NCI-H1694 (cell line): ENCODE data around the gene NOTCH4.
"Not testable (repeated sequence)": the region's sequence is repeated elsewhere in the genome, so short reads cannot be mapped to it uniquely, and the experiment has no call there.

Experiments used
- DNase-seq: peaks from one replicate; lab custom pipeline; 2025; lab: John Stamatoyannopoulos, UW

The NOTCH4 gene

DNA sequence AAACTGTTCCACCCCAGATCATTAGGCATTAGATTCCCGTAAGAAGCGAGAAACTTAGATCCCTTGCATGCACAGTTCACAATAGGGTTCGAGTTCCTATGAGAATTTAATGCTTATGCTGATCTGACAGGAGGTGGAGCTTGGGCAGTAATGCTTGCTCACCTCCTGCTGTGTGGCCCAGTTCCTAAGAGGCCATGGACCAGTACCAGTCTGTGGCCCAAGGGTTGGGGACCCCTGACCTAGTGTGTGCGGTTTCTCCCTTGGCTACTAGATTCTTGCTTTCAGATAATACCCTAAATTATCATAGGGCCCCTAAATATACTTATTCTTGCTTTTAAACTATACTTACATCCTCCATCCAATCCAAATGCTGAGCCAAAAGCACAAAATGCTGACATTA is 29.5 kb downstream of the NOTCH4 start:
- no peak for DNase-seq

DNA sequence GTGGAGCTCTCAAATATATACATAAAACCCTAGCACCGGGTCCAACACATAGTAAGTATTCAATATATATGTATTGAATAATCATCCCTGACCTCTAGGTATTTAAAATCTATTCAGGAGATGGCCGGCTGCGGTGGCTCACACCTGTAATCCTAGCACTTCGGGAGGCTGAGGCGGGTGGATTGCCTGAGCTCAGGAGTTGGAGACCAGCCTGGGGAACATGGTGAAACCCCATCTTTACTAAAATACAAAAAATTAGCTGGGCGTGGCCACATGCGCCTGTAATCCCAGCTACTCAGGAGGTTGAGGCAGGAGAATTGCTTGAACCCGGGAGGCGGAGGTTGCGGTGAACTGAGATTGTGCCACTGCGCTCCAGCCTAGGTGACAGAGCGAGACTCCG is 30.8 kb downstream of the NOTCH4 start:
- not testable (repeated sequence) for DNase-seq

DNA sequence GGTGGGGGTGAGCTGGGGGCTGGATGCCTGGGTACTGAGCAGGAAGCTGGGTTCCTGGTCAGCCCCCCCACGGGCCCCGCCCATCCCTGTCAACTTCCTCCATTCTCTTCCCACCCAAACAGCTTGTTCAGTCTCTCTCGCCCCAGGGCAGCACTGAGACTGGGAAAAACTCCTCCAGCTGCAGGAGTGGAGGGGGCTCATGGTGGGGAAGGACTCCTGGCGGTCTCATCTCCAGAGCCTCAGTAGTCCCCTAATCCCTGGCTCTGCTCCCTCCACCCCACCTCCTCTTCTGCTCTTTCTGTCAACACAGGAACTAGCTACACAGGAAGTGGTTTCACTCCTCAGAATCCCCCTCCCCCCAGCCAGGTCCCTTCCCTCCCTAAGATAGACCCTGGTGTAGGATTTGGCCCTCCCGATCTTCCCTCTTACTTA is 31.2 kb downstream of the NOTCH4 start, which contains the start of gene GPSM3:
GPSM3 (minus strand) TSS at position 36 of the 432 bp plus-strand sequence. CDS start 130 bp downstream, outside the sequence.
- no peak for DNase-seq

DNA sequence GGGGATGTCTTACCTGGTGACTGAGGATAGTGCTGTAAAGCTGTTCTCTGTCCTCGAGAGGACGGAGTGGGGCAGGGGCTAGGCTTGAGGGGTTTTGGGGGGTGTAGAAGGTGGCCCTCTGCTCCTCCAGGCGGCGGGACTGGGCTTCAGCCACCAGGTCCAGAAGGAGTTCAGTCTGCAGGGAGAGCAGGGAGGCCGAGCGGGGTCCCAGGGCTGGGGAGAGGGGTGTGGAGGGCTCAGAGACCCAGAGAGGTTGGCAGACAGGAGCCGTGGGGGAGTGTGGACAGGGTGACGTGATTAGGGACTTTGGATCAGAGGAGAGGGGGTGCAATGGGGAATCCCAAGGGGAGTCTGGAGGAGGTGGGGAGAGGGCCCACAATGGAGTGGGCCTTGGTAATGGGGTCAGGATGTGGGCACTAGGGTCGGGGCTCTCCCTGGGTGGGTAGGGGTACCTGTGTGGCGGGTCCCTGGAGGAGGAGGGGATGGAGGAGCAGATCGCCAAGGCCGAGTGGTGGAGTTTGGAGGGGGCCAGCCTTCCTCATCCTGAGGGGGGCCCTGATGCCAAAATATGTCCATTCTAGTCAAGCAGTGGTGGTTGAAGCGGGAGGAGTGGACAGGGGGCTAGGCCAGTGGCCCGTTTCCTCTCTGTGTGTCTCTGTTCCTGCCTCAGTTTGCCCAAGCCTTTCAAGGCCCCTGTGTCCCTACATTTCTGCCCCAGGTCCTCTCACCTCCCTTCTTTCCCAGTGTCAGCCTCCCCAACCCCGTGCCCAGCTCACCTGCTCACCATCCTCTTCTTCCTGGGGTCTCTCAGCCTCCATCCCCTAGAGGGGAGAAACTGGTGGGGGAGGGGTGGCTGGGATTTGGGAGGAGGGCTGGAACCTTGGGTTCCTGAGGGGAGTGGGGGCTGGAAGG is 31.9 kb downstream of the NOTCH4 start:
- DNase-seq, result no peak

DNA sequence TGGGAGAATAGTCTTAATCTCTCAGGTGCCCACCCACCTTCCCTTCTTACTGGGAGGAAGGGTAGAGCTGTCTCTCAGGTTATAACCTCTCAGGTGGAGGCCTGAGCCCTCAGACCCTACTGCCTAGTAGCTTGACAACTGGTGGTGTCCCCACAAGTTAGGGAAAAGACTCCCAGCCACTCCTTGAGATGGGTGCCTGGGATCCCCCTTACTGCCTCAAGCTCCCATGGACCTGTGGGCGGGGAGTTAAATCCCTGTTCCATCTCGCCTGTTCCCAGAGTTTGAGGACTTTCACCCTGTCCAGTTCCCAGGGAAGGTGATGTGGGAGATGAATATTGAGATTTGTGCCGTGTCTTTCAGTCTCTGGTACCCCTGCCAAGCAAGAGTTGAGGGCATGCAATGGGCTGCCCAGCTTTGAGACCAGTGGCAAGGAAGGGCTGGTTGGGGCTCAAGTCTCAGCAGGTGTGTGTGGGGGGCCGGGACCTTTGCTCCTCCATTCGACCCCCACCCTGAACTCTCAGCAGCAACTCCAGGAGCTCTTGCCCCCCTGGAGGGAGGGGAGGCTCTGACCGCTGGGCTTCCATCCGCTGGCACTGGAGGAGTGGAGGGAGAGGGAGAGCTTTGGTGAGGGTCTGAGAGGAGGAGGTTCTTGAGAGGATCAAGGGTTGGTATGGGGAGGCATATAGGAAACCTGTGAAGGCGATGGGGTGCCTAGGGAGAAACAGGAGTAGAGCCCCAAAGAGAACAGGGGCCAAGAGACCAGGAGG is 32.8 kb downstream of the NOTCH4 start:
- DNase-seq, result no peak

DNA sequence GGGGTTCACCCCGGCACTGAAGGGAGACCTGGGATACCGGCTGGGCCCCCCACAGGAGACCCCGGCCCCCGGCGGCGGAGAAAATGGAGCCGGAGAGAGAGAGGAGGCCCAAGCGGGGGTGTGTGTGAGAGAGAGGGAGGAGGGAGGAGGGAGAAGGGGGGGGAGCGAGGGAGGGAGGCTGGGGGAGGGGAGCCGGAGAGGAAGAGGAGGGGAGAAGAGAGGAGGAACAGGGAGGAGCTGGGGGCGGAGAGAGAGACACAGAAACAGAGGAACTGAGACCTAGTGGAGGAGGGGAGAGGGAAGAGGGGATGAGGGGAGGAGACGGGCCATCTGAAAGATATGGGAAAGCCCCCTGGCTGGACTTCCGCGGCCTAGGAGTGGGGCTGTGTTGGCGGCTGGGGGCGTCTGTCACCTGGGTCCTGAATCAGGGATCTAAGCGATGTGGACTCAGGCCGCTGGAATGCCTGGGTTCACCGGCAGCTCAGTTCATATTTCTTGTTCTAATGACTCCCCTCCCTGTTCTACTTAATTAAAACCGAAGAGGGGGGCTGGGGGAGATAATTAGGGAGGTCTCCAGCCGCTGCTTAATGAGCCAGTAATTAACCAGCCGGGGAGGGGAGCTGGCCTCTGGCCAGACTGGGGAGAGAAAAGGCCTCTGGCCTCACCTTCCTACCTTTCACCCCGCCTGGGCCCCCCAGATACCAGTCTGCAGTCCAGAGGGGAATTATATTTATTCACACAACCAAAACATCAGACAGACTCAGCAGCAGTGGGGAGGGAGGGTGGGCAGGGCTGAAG is 33.6 kb downstream of the NOTCH4 start, which contains the start of gene PBX2:
PBX2 (minus strand) TSS at position 149 of the 798 bp plus-strand sequence. CDS start 287 bp downstream, outside the sequence.
- DNase-seq, result peak; percentile 58

DNA sequence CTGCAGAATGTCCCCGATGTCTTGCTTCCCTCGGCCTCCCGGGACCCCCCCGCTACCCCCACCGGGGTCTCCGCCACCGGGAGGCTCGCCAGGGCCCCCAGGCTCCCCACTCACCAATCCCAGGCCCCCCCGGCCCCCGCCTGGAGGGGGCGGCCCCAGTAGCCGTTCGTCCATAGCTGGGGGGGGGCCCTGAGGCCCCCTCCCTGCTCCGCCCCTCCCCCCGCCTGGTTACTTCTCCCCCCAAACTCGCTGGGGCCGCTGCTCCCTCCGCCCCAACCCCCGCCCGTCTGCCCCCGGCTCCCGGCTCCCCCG is 34.2 kb downstream of the NOTCH4 start:
- DNase-seq, result no peak

DNA sequence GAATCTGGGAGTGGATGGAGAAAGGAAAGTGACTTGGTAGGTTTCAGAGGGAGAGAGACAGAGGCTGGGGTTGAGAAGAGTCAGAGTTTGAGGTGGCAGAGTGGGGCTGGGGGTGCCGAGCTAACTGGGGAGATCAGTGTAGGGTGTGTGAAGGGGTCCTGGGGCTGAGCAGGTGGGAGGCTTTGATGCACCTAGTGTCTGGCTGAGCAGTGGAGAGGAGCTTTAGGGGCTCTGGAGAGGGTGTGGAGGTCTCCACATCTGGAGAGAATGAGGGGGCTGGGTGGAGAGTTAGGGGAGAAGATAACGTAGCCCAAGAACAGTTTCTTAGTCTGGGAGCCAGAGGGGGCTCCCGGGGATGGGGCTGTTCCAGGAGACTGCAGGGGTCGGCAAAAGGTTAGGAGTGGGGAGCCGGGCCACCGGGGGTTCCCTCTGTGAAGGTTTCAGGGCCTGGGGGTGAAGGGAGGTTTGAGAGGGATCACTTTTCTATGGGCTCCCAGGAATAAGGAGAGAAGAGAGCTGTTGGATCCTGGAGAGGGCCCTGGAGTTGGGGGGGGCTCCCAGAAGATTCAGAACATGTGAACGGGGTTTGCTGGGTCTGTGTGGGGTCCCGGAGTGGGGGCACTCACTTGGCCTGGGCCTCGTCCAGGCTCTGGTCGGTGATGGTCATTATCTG is 34.7 kb downstream of the NOTCH4 start:
- DNase-seq, result no peak

DNA sequence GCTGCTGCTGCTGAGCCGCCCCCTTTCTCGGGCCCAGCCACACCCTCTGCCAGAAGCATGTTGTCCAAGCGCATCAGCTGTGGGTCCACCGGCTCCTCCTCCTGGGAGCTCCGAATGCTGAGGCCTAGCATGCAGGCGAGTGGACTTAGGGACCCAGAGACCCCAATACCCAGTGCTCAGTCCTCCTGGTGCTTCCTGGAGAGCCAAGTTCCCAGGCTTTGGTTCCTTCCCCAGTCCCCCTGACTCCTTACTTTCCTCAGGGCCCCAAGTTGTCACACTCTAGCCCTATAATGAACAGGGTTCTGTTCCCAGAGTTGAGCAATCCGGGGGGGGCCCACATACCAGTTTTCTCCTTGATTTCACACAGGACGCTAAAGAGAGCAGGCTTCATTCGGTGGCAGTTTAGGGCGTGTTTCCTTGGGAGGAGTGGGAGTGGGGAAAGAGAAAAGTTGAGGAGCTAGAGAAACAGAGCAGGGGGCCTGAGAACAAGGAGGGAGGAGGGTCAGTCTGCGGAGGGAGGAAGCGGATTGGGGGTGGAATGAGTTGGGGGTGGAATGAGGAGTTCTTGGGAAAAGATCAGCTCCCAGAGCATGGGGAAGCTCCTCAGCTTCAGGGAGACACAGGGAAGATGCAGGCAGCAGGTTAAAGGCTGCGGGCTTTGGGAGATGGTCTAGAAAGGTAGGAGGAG is 35.3 kb downstream of the NOTCH4 start:
- no peak for DNase-seq

DNA sequence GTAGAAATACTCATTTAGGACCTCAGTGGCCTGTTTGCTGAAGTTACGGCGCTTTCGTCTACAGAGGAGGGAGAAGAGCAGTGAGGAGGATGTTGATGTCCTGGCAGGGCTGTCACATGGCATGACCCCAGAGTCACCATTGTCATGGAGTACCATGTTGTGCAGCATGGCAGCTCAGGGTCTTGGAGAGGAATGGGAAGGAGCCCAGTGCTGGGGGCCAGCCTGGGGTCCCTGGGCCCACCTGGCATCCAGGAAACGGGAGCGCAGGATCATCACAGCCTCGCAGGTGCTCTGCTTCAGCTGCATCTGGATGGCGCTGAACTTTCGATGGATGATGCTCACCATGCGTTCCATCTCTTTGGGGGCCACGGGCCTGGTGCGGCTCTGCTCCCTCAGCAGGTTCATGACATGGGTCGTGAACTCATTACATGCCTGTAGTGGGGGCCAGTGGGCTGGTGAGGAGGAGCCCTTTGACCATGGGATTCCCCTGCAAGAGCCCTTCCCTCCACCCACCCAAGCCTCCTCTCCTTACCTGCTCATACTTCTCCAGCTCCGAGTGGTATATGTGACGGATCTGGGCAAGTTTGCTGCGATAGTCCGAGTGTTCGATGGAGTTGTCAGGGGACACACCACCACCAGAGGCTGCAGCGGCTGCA is 36.0 kb downstream of the NOTCH4 start:
- DNase-seq, result not testable (repeated sequence)

DNA sequence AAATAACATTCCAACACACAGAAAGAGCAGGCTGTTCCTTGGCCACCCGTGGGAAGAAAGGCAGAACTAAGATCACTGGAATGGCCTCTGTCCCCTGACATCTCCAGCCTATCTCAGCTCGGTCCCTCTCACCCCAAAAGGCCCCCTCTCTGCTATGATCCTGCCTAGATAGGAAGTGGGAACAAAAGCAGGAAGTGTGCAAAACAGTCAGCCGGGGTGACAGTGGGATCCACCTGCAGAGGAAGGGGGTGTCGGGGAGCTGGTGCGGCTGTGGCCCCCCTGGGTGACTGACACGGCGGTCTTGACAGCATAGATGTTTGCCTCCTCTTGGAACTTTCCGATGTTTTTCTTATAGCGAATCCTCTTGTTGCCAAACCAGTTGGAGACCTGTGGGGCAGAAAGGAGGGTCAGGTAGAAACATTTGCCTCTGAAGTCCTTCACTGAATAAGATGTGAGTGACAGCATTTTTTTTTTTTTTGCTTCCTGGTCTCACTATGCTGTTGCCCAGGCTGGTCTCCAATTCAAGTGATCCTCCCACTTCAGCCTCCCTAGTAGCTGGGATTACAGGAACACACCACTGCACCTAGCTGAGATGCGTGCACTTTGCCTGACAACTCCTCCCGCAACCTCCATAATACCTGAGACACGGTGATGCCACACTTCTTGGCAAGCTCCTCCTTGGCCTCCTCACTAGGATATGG is 36.7 kb downstream of the NOTCH4 start:
- no peak for DNase-seq

DNA sequence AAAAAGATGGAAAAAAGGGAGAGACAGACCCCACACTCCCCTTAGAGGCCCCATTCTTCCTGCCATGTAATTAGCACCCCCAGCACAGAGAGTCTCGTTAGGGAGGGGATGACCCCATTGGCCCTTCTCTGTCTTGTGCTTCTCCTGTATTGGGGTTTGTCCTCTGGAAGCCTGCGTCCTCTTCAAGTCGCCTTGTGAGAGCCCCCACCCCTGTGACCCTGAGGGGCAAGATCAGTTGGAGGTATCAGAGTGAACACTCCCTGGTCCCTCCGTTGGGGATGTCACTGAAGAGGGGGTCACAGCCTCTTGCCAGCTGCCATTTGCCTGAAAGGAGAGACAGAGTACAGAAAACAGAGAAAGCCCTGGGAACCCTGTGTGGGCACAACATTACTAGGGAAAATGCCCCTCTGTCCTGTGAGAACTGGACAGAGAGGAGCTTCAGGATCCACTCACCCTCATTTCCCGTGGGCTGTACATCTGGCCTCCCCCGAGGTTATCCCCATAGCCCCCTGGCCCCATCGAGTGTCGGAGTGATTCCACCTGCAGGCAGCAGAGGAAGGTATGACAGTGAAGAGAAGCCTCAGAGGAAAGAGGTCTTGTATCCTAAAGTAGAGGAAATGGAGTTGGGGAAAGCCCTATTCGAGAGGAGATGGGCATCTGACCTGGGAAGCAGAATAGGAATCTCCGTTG is 37.6 kb downstream of the NOTCH4 start:
- not testable (repeated sequence) for DNase-seq

DNA sequence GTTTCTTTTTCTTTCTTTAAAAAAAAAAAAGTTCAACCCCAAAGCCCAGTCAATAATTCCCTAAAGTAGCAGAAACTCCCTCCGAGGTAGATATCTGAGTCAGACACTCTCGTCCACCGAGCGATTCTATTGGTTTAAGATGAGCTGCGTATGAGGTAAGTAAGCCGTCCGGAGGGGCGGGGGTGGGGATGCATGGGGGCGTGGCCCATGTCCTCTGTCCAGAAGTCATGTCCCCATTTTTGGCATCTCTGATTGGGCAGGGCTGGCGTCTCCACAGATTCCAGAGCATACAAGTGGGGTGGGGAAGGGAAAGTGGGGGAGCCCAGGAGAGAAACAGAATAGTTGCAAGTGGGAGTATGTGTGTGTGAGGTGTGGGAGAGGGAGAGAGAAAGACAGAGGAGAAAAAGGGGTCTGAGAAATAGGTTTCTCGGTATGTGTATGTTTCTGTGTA is 38.2 kb downstream of the NOTCH4 start:
- not testable (repeated sequence) for DNase-seq

DNA sequence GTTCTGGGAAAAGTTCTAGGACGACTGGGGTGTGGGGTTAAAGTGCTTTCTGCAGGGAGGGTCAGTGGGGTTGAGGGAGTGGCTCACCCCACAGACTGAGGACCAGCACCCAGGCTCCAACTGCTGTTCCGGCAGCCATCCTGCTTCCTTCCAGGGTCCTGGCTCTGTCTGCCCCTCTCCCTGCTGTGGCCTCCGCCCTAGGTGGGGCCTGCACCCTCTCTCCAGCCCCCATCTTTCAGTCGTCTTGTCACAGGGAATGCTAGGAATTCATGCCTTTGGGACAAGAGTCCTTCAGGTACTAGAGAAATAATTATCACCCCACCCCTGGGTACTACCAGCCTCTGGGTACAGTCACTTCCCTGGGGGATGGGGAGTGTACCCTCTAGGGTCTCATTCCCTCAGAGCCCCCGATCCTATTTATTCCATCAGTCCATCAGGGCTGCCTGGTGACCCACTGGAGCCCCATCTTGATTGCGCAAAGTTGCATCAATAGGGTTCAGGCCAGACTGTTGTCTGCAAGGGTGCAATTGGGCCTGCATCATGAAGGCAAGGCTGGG is 39.7 kb downstream of the NOTCH4 start, which contains the start of gene AGER:
AGER (minus strand) TSS at position 170 of the 557 bp plus-strand sequence; CDS start at position 139, 31 bp downstream.
- no peak for DNase-seq

DNA sequence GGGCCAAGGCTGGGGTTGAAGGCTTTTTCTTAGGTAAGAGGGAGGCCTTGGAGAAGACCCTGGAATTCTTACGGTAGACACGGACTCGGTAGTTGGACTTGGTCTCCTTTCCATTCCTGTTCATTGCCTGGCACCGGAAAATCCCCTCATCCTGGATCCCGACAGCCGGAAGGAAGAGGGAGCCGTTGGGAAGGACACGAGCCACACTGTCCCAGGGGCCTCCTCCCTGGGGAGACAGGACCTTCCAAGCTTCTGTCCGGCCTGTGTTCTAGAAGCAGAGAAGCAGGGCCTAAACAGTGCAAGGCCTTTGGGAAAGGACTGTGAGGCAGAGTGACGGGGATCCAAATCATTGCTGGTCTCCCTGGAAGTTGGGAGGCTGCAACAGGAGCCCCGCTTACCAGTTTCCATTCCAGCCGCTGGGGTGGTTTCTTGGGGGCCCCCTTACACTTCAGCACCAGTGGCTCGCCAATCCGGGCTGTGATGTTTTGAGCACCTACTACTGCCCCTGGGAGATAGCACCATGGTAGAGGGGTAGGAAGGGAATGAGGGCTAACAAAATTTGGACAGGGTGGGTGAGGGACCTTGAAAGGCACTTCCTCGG is 40.3 kb downstream of the NOTCH4 start:
- no peak for DNase-seq

DNA sequence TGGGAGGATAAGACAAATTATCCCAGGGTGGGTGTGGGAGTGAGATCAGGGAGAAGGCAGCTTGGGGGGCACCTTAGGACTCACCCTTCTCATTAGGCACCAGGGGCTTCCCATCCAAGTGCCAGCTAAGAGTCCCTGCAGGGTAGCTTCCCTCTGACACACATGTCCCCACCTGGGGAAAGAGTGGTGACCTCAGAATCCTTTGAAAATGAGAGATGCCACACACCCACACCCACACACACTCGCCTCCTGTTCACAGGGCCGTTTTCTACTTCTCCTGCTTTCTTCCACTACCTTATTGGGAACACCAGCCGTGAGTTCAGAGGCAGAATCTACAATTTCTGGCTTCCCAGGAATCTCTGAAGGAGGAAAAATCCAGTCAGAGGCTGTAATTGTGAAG is 40.8 kb downstream of the NOTCH4 start:
- DNase-seq, result no peak

DNA sequence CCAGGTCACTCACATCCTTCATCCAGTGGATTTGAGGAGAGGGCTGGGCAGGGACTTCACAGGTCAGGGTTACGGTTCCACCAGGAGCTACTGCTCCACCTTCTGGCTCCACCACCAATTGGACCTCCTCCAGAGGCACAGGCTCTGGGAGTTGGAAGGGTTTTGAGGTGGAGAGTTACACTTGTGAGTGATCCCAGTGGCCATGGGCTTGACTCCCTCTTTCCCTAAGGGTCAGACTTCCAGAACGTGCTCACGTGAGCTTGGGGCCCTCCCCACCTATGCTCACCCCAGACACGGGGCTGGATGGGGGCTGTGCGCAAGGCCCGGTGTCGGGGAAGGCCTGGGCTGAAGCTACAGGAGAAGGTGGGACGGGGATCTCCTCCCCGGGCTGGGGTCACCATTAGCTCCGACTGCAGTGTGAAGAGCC is 41.3 kb downstream of the NOTCH4 start:
- DNase-seq, result no peak

DNA sequence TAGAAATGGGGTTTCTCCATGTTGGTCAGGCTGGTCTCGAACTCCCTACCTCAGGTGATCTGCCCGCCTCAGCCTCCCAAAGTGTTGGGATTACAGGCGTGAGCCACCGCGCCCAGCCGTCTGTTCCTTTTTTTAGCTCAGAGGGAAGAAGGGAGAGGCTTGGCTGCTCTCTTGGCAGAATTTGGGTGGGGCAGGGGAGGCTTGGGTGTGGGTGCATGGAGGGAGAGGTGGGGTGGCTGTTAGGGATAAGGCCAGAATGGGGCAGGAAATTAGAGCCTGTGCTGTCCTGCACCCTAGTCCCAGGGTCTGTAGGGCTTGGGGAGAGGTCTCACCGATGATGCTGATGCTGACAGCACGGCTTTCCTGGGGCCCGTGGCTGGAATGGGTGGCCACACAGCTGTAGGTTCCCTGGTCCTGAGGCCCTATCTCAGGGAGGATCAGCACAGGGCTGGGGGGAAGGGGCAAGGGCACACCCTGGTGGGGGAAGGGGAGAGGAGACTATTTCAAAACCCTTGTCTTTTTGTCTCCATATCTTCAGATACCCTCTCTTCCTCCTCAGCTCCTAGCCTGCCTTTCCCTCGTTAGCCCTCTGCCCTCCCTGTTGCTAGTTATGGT is 41.8 kb downstream of the NOTCH4 start:
- DNase-seq, result no peak
